Stimulated activated CD8-positive, alpha-beta memory T cell treated with anti-CD3 and anti-CD28 coated beads, Interleukin-15, amount 100 ng/mL, for 1 hour (primary cell): ENCODE measurements around the gene IGSF9B.
"Not testable (repeated sequence)": the region's sequence is repeated elsewhere in the genome, so short reads cannot be mapped to it uniquely, and the experiment has no call there.

ENCODE experiments used
- DNase-seq: peaks from one replicate; pipeline ENCODE4 v3.0.0-alpha.2; 2020; ENCODE audit warnings: low read depth

IGSF9B gene, protein sequence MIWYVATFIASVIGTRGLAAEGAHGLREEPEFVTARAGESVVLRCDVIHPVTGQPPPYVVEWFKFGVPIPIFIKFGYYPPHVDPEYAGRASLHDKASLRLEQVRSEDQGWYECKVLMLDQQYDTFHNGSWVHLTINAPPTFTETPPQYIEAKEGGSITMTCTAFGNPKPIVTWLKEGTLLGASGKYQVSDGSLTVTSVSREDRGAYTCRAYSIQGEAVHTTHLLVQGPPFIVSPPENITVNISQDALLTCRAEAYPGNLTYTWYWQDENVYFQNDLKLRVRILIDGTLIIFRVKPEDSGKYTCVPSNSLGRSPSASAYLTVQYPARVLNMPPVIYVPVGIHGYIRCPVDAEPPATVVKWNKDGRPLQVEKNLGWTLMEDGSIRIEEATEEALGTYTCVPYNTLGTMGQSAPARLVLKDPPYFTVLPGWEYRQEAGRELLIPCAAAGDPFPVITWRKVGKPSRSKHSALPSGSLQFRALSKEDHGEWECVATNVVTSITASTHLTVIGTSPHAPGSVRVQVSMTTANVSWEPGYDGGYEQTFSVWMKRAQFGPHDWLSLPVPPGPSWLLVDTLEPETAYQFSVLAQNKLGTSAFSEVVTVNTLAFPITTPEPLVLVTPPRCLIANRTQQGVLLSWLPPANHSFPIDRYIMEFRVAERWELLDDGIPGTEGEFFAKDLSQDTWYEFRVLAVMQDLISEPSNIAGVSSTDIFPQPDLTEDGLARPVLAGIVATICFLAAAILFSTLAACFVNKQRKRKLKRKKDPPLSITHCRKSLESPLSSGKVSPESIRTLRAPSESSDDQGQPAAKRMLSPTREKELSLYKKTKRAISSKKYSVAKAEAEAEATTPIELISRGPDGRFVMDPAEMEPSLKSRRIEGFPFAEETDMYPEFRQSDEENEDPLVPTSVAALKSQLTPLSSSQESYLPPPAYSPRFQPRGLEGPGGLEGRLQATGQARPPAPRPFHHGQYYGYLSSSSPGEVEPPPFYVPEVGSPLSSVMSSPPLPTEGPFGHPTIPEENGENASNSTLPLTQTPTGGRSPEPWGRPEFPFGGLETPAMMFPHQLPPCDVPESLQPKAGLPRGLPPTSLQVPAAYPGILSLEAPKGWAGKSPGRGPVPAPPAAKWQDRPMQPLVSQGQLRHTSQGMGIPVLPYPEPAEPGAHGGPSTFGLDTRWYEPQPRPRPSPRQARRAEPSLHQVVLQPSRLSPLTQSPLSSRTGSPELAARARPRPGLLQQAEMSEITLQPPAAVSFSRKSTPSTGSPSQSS (N-terminal part only)

DNA sequence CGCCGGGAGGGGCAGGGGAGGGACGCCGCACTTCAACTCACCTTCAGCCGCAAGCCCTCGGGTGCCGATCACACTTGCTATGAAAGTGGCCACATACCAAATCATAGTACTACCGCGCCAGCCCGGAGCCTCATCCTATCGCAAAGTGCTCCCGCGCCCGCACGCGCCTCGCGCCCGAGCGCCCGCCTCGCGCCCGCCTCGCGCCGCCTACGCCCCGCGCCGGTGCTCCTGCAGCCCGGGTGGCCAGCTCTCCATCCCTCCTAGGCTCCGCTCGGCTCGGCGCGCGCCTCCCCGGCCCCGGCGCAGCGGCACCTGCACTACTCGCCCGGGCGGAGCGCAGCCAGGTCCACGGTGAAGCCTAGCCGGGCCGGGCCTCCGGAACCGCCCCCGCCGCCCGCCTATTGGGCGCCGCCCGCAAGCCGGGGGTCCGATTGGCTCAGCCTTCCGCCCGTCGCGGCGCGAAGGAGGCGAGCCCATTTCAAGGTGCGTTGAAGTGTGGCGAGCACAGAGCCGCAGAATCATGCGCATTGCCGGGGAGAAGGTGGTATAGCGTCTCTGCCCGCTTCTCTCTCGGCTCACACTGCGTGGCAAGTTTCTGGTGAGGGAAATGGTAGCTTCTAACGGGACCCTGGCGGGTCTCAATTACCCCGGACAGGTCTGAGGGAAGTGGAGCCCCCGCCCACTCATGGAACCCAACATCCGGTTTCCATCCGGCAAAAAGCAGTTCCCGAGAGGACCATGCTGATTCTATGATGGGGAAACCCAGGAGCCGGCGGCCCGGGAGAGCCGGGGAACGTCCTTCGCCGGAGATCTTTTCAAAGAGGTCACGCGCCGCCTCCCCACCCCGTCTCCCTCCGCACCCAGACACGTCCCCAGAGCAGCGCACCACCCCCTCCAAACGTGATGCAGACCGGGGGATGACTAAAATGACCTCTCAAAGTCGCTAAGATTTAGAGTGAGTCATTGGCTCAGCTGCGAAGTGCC, at the start of gene IGSF9B:
Gene IGSF9B (minus strand): TSS at position 319 of the 984 bp plus-strand sequence. CDS start 214 bp downstream, at position 105.
- DNase-seq, result peak; percentile 75

DNA sequence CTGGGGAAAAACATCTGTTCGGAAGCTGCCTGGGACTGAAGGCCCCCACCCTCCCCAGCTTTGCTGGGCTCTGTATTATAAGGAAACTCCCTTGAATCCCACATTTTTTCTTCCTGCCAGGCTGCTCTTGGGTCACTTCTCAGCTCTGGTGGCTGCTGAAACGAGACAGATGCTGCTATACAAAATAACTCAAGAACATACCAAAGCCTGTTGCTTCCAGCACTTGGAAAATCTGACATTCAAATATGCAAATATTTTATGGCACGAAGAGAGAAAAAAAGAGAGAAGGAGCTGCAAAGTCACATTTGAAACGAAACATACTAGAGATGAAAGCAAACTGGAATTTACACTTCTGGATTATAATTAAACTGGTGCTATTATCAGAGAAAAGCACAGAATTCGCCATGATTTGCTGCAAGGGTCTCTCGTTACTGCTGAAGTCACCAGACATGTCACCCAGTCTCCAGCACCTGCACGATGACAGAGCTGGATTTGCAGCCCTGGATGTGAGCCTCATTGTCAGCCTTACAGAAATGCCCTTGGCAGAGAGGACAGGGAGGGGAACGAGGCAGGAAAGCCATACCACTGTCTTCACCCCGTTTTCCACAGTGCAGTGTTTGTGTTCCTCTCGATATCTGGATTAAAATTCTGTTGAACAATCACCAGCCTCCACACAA, 47.9 kb upstream of the IGSF9B start:
- no peak for DNase-seq

DNA sequence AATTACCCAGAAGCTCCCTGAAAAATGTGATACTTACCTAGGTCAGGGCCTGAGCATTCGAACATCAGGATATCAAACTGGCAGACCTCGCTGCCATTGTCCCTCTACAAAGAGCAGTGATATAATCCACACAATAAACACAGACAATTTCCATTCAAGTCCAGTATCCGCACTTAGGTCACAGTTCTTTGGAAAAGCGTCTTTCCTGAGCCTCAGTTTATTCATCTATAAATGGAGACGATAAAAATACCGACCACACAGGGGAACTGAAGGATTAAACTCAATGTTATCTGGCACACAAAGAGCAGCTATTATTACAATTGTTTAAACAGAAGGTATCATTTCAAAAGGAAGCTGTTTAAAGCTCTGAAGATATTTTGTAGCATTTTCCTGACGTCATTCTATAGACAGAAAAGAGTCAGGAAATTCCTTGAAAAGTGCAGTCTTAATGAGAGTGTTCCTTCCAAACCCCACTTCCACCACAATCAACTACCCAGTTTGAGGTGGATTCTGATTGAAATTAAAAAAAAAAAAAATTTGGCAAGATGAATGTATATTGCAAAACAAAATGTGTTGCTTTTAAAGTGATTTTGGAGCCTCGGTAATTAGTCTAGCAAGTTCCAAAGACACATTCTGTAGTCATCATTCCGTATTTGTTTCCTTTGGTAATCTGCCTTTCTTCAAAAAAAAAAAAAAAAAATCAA, 47.2 kb upstream of the IGSF9B start:
- no peak for DNase-seq

DNA sequence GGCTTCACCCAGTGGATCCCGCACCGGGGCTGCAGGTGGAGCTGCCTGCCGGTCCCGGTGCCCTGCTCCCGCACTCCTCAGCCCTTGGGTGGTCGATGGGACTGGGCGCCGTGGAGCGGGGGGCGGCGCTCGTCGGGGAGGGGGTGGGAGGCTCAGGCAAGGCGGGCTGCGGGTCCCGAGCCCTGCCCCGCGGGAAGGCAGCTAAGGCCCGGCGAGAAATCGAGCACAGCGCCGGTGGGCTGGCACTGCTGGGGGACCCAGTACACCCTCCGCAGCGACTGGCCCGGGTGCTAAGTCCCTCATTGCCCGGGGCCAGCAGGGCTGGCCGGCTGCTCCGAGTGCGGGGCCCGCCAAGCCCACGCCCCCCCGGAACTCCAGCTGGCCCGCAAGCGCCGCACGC, 46.1 kb upstream of the IGSF9B start:
- DNase-seq, result not testable (repeated sequence)

DNA sequence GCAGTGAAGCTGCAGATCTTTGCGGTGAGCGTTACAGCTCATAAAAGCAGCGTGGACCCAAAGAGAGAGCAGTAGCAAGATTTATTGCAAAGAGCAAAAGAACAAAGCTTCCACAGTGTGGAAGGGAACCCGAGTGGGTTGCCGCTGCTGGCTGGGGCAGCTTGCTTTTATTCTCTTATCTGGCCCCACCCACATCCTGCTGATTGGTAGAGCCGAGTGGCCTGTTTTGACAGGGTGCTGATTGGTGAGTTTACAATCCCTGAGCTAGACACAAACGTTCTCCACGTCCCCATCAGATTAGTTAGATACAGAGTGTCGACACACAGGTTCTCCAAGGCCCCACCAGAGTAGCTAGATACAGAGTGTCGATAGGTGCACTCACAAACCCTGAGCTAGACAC, 45.6 kb upstream of the IGSF9B start:
- not testable (repeated sequence) for DNase-seq

DNA sequence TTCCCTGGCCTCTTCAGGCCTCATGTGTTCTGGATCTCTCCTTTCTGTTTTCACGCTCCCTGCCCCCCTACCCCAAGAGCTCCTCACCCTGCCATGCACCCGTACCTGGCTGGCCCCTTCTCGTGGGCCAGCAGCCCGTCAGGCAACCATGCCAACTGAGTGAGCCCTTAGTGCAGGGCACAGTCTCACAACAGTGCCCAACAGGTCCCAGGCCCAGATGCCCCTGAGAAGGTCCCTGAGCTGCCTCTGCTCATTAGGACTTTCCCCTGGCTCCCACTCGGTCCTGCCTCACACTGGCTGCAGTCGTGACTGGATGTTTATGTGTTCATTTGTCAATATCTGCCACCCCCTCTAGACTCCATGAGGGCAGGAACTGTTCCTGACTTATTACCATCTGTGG, 44.8 kb upstream of the IGSF9B start:
- no peak for DNase-seq

DNA sequence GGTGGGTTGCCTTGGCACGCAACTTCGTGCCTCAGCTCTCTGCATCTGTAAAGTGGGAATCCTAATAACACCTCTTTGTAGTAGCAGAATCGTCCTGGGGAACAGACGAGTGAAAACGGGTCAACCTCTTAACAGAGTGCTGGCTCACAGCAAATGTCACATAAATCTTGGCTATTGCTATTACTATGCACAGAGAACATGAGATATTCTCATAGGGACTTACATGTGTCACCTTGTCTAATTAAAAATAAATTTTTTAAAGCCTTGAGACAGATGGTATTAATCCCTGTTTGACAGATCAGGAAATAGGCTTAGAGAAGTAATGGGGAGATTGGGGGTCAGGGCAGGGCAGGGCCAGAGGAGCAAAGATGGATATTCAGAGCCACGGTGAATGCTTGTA, 44.3 kb upstream of the IGSF9B start:
- DNase-seq, result no peak

DNA sequence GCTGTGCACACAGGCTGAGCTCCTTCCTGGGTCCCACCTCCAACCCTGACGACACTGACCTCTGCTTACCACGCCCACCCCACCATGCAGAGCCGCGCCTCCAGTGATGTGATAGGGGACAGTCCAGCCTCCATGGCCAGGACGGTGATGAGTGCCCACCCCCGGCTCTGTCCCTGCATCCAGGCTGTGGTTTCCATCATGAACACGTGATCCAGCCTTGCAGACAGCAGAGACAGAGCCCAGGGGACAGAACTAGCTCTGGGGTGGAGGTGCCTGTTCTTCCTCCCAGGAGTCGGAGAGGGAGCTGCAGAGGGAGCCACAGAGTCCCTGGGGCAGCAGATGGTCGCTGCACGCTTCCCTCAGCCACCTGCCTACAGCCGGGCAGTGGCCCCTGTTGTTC, 42.6 kb upstream of the IGSF9B start:
- DNase-seq, result no peak

DNA sequence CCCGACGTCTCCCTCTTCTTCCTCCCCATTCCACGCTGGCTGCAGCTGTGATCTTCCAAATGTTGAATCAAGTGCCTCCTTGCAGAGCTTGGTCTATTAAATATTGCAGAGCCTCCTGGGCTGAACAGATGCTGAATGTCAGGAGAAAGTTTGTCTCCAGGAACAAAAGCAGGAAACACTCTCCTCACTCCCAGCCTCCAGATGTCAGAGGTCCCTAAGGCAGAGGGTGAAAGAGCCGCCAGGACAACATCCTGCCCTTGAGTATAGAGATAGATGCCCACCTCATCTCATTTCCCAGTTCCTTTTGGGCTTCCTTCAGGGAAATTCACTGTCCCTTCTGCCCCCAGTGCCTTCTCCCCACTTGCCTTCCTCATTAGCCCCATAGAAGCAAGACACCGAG, 40.8 kb upstream of the IGSF9B start:
- no peak for DNase-seq

DNA sequence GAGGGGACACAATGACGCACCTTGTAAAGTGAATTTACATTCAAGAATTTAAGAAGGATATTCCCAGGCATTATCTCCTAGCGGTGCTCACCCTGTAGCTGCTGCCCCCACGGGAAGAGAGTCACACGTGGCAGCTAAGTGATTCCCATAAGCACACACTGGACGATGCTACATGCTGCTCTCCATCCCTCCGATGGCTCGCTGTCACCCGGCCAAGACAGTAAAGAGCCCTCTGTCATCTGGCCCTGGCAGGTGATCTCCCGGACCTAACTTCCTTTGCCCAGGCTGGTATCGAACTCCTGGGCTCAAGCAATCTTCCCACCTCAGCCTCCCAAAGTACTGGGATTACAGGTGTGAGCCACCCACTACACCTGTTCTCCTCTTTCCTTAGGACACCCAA, 39.9 kb upstream of the IGSF9B start:
- no peak for DNase-seq

DNA sequence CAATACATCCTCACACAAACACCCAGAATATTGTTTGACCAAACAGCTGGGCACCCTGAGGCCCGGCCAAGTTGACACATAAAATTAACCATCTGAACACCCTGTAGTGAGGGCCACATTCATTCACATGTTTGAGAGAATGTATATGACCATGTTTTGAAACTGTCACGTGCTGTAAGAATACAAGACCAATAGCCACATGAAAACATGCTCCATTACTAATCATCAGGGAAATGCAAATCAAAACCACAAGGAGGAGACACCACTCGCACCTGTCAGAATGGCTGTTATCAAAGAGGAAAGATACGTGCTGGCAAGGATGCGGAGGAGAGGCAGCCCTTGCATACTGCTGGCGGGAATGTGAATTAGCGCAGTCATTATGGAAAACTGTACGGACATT, 38.3 kb upstream of the IGSF9B start:
- no peak for DNase-seq

DNA sequence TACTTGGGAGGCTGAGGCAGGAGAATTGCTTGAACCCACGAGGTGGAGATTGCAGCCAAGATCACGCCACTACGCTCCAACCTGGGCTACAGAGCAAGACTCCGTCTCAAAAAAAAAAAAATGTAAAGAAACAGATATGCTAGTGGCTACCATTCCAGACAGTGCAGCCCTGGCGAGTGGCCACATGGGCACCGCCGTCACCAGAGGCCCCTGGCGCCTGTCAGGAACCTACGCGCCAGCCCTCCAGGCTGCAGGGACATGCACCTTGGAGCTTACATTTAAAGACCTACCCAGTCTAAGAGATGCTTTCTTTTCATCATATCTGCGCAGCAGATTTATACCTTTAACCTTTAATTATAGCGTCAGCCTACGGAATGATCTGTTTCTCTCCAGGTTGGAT, 37.2 kb upstream of the IGSF9B start:
- no peak for DNase-seq

DNA sequence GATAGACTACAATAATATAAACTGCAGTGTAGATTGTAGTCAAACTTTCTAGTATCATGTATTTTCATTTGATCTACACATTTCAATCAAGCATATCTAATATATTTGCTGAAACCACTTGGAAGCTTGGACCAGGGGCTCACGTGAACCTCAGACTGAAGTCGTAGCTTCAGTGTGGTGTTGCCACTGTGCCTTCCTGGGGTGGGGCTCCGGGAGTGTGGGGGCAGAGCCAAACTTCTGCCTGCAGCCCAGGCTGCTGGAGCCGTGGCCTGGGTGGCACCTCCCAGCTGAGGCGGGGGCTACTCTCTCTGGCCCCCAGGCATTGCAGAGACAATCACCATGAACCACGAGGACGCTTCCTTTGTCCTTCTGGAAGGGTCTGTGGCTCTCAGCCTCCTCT, 36.3 kb upstream of the IGSF9B start:
- DNase-seq, result no peak

DNA sequence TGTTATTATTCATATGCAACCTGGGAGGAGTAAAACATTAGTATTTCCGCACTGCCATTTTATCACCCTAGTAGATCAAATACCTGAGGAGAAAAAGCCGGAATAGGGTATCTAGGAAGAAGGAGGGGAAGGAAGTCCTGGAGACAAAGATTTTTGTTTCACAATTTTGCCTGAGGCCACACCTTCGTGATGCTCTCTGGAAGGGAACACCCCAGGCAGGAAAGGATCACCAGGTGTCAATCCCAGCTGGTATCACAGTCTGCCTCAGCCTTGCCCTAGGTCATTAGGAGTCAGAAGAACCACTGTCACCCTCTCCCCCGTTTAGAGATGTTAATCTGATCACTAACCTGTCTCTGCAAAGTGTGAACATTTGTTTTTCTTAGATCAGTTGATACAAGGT, 35.4 kb upstream of the IGSF9B start:
- no peak for DNase-seq

DNA sequence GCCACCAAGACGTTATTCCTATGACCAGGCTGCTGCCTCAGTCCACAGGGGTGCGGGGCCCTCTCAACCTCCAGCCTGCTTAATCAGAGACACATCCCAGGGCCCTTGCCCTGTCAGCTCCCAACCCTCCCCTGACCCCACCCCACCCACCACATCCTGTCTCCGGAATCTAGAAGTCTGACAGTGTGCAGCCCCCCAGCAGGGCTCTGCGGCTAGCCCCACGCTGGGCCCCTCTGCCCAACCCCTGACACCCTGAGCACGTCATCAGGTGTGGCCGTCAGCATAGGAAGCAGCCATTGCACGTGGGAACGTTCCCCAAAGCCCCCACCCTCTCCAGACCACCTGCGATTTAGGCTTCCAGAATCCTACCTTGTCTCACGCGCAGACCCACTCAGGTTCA, 34.3 kb upstream of the IGSF9B start:
- DNase-seq, result no peak

DNA sequence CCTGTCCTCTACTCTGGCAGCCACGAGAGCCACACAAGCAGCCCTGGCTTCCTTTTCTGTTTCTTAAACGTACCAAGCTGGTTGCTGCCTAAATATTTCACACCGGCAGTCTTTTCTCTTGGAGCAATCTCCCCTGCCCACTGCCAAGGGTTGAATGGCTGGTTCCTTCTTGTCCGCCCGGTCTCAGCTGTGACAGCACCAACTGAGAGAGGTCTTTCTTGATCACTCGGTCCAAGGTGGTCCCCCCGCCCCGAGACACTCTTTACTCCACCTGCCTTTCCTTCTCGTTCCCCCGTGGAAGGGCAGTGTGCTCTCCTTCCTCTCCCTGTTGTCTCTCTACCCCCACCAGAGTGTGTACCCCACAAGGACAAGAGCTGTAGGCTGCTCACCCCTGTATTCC, 33.7 kb upstream of the IGSF9B start:
- no peak for DNase-seq

DNA sequence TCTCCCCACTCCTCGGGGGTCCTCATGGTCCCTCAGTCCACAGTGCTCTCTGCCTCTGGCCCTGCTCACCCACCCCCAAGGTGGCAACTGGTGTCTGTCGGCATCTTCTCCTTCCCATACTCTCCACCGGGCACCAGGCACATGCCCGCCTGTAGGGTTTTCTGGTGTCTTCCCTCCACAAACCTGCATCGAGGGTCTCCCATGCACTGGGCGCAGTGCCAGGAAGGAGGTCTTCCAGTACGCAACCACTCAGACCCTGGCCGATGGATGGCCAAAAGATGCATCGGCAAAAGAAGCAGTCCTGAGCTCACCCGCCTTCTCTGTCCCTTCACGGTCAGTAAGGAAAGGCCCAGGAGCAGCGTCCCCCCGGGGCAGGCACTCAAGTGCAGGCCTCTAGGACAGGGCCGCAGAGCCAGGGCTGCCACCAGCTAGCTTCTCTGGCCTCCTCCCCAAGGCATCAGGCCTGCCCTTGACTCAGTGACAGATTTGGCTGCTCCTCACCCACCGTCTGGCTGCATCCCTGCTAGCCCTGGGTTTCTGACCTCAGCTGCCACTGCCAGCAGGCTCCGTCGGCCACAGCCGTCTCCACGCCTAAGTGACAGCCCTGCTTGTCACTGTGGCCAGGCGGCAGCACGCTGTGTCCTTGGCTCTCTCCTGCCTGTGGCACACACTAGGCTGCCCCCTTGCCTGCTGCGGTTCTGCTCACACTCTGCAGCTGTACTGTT, 32.1 kb upstream of the IGSF9B start:
- DNase-seq, result no peak

DNA sequence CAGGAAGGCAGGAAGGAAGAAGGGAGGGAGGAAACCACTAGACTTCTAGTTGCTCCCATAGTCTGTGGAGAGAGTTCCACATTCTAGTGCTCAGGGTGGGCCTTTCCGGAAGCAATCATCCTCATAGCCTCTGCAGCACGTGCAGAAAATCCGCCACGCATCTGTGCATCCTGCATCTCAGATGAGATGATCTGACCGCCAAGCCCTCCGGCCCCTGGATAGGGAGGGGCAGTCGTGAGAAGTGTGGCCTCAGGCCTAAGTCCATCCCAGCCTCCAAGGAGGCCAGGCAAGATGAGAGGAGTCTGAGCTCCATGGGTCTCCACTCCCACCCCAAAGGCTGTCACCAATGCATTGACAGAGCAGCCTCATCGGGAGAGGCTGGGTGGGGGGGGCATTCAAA, 30.4 kb upstream of the IGSF9B start:
- DNase-seq, result no peak
